ENCODE results near the gene PXT1. TPM values are rescaled to one million over a fixed set of nuclear protein-coding genes. Genes with fewer than 3 reads are reported as not detected.

The PXT1 gene
- total RNA-seq, 1 donor from 2014 or later = not detected

- H3K27me3 Mint-ChIP-seq (ENCODE audit: insufficient read depth, low read depth) = peaks cover 7% of the 10 kb centered on the region
- Histone ChIP-seq H3F3A (ENCODE audit: low read depth) (no peaks in the 10 kb centered on the region), H2AFZ (replicated peaks) (no peak overlapping the region), H3K27me3 (no peaks in the 10 kb centered on the region), H3K27ac (no peak overlapping the region), H3K9ac (no peak overlapping the region), H3K79me2 (ENCODE audit: low read depth) (no peaks in the 10 kb centered on the region), H3K36me3 (no peaks in the 10 kb centered on the region), H3K4me2 (no peak overlapping the region), H3K4me3 (no peak overlapping the region), H3K4me1 (peaks cover 7% of the 10 kb centered on the region), H4K20me1 (ENCODE audit: low read depth) (no peaks in the 10 kb centered on the region), H3K9me3 (ENCODE audit: low read depth) (no peaks in the 10 kb centered on the region)
- peaks cover 2% of the 10 kb centered on the region for H3K4me1 Mint-ChIP-seq
- no peak for TF ChIP-seq EZH2phosphoT487 (IDR thresholded peaks at IDR 0.05)
- TF ChIP-seq CTCF (IDR thresholded peaks at IDR 0.05) = no peak
- TF ChIP-seq EZH2 (IDR thresholded peaks at IDR 0.05) = no peak
- DNase-seq (ENCODE audit: low spot score) = no peak
- H3K4me3 Mint-ChIP-seq = no peak overlapping the region
- no peaks in the 10 kb centered on the region for H3K9me3 Mint-ChIP-seq
- no peak overlapping the region for H3K27ac Mint-ChIP-seq
- H3K36me3 Mint-ChIP-seq = no peaks in the 10 kb centered on the region
Observed at GRCh38 chr6:36378936-36379335, 63.7 kb downstream of the PXT1 start.

GRCh38 chr6:36378243-36378920 lies 64.3 kb downstream of the PXT1 start:
- H4K20me1 ChIP-seq (ENCODE audit: low read depth) = no peaks in the 10 kb centered on the region
- no peak for DNase-seq (ENCODE audit: low spot score)
- H3K9me3 ChIP-seq (ENCODE audit: low read depth) = no peaks in the 10 kb centered on the region
- H3K4me1 ChIP-seq = peaks cover 7% of the 10 kb centered on the region
- no peaks in the 10 kb centered on the region for H3K9me3 Mint-ChIP-seq
- peaks cover 2% of the 10 kb centered on the region for H3K4me1 Mint-ChIP-seq
- H3K27me3 ChIP-seq = no peaks in the 10 kb centered on the region
- H2AFZ ChIP-seq (replicated peaks) = no peak overlapping the region
- no peak overlapping the region for H3K4me2 ChIP-seq
- H3K27ac ChIP-seq = no peak overlapping the region
- H3K9ac ChIP-seq = no peak overlapping the region
- H3K4me3 ChIP-seq = no peak overlapping the region
- peaks cover 7% of the 10 kb centered on the region for H3K27me3 Mint-ChIP-seq (ENCODE audit: insufficient read depth, low read depth)
- TF ChIP-seq CTCF (IDR thresholded peaks at IDR 0.05) (no peak), EZH2phosphoT487 (IDR thresholded peaks at IDR 0.05) (no peak), EZH2 (IDR thresholded peaks at IDR 0.05) (no peak)
- no peaks in the 10 kb centered on the region for H3K36me3 ChIP-seq
- H3K36me3 Mint-ChIP-seq = no peaks in the 10 kb centered on the region
- H3K27ac Mint-ChIP-seq = no peak overlapping the region
- no peaks in the 10 kb centered on the region for H3F3A ChIP-seq (ENCODE audit: low read depth)
- H3K79me2 ChIP-seq (ENCODE audit: low read depth) = no peaks in the 10 kb centered on the region
- H3K4me3 Mint-ChIP-seq = no peak overlapping the region

GRCh38 chr6:36377594-36377993 lies 65.1 kb downstream of the PXT1 start:
- Mint-ChIP-seq H3K27me3 (ENCODE audit: insufficient read depth, low read depth) (peaks cover 7% of the 10 kb centered on the region), H3K27ac (no peak overlapping the region), H3K4me3 (no peak overlapping the region), H3K9me3 (no peaks in the 10 kb centered on the region), H3K36me3 (no peaks in the 10 kb centered on the region), H3K4me1 (peaks cover 2% of the 10 kb centered on the region)
- Histone ChIP-seq H3K9ac (no peak overlapping the region), H3K4me2 (no peak overlapping the region), H4K20me1 (ENCODE audit: low read depth) (no peaks in the 10 kb centered on the region), H3K36me3 (no peaks in the 10 kb centered on the region), H3K79me2 (ENCODE audit: low read depth) (no peaks in the 10 kb centered on the region), H2AFZ (replicated peaks) (no peak overlapping the region), H3K4me1 (peaks cover 7% of the 10 kb centered on the region), H3K27ac (no peak overlapping the region), H3K4me3 (no peak overlapping the region), H3F3A (ENCODE audit: low read depth) (no peaks in the 10 kb centered on the region), H3K27me3 (no peaks in the 10 kb centered on the region), H3K9me3 (ENCODE audit: low read depth) (no peaks in the 10 kb centered on the region)
- TF ChIP-seq CTCF (IDR thresholded peaks at IDR 0.05) (no peak), EZH2phosphoT487 (IDR thresholded peaks at IDR 0.05) (no peak), EZH2 (IDR thresholded peaks at IDR 0.05) (no peak)
- no peak for DNase-seq (ENCODE audit: low spot score)

All from neural progenitor cell (in vitro differentiated cells).